H54 (cell line): ENCODE results near the gene GP1BB.

Experiments used
- DNase-seq: peaks from one replicate; pipeline ENCODE4 v3.0.0; 2011; ENCODE audit warnings: low spot score, mixed read lengths; ENCODE audit not compliant: insufficient read length
- FAIRE-seq: peaks from 3 replicates; lab custom pipeline; 2011; peaks lifted over from hg19 to GRCh38; lab: Jason Lieb, UNC
- POLR2A ChIP-seq: IDR thresholded peaks from 2 replicates; pipeline ENCODE4 v1.6.1; 2011; ENCODE audit warnings: low read depth, mild to moderate bottlenecking, low read length

GP1BB gene

DNA sequence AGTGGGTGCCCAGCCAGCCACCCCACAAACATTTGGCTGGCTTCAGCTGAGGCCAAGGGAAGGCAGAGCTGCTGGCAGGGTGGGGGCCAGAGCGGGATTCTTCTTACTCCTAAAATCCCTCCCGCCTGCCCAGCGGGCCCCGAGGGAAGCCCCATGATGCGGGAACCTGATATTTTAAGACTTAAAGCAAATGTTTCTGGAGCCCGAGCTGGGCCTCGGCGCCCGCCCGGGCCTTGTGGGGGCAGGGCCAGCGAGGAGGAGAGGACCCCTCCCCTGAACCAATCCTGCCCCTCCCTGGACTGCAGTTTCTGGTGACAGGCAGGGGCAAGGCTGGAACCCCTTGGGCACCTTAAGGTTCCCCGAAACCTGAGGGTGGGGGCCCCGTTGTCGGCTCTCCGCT is 17.2 kb downstream of the GP1BB start:
- DNase-seq (no peak), FAIRE-seq (no peak)
- TF ChIP-seq POLR2A = no peak

DNA sequence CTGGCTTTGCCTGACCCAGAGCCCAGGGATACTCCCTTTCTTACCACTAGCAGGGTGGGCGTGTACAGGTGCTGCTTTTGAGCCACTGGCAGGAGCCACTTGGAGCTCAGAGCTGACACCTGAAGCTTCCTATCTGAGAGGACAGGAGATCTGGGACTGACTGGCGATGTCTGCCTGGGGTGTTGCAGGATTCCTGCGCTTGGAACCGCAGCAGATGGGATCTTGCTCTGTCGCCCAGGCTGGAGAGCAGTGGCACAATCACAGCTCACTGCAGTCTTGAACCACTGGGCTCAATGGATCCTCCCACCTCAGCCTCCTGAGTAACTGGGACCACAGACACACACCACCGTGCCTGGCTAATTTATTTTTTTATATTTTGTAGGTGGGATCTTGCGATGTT is 17.7 kb downstream of the GP1BB start:
- TF ChIP-seq POLR2A = no peak
- FAIRE-seq (no peak), DNase-seq (no peak)

DNA sequence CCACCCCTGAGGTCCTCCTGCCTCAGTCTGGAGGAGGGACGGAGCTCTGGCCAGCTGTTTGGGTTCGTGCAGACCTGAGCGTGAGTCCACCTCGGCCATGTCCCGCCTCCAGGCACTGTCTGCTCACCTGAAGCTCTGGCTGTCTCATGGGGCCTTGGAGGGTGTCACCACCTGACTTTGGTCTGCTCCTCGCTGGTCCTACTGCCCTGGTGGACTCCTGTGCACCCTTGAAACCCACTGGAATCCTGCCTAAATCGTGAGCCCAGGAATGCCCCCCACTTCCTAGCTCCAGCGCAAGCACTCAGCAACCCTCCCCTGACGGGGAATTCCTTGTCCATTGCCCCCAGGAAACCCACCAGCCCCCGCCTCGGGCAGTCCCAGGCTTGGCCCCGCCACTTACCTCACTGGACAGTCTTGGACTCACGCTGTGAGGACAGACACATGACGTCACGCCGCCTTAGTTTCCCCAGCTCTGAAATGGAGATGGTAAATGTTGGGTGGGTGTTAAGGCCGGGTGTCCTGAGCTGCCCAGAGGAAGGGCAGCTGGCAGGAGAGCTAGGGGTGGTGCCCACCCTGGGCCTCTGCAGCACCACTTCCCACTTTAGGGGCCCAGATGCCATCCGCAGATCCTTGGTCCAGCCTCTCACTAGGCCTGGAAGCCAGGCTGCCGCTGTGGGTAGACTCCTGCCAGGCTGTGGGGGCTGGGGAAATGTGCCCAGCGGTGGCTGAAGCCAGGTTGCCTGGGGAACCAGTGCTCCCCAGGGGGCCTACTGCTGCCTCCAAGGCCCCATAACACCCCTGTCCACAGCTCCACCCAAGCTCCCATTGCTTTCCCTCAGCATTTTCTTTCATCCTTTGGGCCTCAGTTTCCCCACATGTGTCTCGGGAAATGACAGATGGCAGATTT is 19.1 kb downstream of the GP1BB start:
- FAIRE-seq (no peak), DNase-seq (no peak)
- TF ChIP-seq POLR2A = no peak

DNA sequence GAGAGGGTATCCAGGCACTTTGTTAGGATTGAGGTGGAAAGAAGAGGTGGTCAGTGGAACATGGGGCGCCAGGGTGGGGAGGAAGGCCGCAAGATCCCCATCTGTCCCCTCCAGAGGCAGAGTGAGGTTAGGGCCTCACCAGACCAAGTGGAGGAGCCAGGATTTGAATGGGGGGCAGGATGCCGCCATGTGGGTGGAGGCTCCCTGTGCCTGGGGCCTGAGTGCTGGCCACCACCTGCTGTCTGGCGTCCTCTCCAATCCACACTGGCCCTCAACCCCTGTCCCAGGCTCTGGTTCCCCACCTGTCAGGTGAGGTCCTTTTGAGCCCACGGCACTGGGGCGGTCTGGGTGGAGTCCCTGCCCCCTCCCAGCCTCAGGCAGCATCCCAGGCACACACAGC is 19.7 kb downstream of the GP1BB start:
- no peak for TF ChIP-seq POLR2A
- FAIRE-seq (no peak), DNase-seq (no peak)

DNA sequence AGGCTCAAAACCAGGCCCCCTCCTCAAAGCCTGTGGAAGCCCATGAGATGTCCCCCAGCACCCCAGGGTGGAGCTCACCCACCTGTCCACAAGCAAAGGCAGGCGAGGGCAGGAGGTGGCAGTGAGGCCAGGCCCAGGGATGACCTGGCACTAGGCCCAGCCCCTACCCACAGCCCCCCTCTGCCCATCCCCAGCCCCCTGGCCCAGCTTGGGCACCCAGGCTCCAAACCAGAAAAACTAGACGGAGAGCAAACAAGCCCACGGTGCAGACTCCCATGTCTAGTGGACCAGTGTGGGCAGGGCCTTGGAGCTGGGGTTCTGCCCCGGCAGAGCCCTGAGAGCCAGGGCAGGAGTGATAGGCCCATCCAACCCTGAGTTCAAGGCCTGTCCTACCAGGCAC is 20.3 kb downstream of the GP1BB start:
- TF ChIP-seq POLR2A = no peak
- no peak for FAIRE-seq

DNA sequence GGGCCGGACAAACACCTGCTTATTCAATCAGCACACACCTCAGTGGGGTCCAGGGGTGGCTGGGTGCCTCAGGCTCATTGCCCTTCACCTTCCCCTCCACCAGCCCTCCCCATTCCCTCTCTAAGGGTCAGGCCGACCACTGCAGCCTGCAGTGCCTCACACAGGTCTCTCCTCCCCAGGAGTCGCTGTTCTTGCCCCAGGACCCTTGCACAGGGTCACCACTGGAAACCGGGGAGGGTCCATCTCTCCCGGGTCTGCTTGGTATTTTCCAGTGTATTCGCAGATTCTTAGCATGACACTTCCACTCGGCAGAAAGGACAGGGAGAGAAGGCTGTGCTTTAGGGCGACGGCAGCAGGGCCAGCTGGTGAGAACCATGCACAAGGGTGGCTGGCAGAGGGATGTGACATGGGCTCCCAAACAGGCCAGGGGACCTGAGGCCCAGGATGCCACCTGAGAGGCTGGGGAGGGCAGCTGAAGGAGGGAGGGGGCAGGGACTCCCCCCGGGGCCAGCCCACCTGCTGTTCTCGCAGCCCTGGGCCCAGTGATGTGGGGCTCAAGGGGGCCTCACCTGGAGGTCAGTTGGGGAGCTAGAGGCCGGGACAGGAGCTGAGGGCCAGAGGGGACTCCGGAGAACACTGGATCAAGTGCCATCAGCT is 21.1 kb downstream of the GP1BB start:
- no peak for TF ChIP-seq POLR2A
- DNase-seq (no peak), FAIRE-seq (no peak)

More for the DNA sequence above, 20.3 kb downstream of the GP1BB start:
- no peak for DNase-seq

DNA sequence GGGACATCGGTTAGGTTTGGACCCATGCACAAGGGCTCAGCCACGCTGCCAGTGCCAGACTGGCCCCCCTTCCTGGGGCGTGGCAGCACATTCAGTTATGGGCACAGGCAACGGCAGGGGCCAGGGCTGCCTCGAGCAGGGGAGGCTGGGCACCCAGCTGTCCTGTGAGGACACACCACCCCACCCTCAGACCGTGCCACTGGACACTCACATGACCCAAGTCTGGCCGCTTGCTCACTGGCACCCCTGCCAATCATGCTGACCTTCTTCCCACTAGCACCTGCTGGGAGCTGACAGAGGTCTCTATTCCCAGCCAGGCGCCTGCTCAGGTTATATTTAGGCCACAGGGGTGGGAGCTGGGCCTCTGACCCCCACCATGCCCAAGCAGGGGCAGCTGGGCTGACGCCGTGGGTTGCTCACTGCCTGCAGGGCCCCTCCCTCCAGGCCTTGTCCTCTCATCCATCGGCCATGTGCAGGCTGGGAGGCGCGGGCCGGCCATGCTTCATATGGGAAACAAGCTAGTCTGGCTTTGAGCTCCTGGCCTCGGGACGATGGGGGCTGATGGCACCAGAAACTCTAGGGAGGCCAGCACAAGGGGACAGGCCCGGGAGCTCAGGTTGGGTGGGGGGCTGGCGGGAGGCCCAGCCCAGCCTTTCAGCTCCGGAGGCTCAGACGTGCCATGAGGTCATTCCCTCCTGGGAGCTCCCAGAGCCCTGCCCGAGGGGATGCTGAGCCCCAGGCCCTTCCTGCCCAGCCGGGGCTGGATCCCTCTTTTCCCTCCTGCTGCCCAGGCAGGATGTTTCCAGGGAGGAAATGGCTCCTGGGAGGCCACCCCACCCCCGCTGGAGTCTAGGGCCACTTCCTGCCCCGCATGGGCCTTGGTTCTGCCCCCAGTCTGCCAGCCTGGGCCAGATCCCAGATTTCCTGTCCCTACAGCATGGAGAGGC is 22.1 kb downstream of the GP1BB start:
- DNase-seq (no peak), FAIRE-seq (no peak)

DNA sequence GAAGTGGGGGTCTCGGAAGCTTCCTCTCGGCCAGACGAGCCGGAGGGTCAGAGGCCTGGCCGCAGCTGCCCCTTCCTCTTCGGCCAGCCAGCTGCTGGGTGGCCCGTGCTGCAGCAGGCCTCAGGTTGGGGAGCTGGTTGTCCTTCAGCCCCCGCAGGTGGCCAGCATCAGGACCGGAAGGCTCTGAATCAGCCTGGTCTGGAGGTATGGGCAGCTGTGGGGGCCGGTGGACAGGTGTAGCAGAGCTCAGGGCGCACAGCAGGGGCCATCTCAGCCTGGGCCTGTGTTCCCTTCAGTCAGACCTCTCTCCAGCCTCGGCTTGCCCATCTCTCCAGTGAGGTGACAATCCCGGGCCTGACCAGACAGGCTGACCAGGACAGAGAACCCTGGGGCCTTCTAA is 23.4 kb downstream of the GP1BB start:
- no peak for FAIRE-seq
- no peak for DNase-seq
- TF ChIP-seq POLR2A = no peak

More for the DNA sequence above, 22.1 kb downstream of the GP1BB start:
- no peak for TF ChIP-seq POLR2A

DNA sequence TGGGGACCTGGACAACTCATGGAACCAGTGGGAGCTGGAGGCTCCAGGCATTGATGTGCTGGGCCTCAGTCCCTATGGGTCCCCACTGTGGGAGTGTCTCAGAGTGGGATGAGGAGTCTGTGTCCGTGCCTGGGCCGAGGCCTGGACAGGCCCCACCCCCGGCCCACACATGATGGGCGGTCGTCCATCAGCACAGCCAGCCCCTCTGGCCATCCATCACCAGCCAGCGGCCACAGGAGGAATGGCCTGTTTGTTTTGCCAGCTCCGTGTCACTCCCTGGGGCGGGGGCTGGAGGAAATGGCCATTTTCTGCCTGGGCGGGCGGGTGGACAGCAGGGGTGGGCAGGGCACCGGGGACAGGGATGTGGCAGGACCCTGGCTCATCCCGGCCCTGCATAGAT is 24.2 kb downstream of the GP1BB start:
- FAIRE-seq = no peak
- no peak for DNase-seq

DNA sequence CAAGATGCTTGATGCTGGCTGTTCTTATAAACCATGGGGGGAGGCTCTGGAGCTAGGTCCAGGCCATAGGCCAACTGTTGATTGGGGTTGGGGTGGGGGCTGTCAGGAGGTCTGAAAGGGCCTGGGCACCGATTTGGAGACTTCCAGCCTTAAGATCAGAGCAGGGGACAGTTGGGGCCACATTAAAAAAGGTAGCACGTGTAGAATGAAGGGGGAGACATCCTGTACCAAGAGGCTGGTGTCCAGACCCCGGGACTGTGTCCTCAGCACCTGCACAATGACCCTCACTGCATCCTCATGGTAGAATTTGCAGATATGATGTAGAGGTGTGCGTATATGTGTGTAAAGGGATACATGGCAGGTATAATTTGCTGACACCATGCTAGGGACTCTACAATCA is 24.8 kb downstream of the GP1BB start:
- DNase-seq (no peak), FAIRE-seq (no peak)
- TF ChIP-seq POLR2A = no peak

More for the DNA sequence above, 24.2 kb downstream of the GP1BB start:
- TF ChIP-seq POLR2A = no peak

DNA sequence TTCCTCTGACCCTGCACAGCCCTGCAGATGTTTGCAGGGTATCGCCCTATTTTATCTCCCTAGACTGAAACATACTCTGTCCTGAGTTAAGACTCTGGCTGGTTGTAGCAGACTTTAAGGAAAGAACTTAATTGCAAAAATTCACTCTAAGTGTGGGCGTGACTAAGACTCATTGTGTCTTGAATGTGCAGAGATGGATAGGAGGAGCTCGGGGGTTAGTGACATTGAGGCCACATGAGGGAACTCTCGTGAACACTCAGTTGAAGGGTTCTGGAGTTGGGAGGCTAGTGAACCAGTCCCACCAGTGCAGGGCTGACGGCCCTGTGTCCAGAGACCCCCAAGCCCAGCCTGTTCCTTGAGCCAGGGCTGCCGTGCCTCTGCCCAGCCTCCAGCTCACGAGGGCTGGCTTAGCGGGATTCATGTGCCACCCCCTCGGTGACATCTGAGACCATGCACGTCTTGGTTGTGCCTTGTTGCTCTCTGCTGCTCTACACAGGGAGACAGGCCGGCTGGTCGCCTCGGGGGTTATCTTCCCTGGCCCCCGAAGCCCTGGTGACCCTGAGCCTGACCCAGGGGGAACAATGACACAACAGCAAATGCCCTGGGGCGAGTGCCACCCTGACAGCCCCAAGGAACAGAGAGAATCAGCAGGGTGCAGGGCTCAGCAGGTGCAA is 25.8 kb downstream of the GP1BB start:
- DNase-seq = no peak
- no peak for FAIRE-seq
- TF ChIP-seq POLR2A = no peak

DNA sequence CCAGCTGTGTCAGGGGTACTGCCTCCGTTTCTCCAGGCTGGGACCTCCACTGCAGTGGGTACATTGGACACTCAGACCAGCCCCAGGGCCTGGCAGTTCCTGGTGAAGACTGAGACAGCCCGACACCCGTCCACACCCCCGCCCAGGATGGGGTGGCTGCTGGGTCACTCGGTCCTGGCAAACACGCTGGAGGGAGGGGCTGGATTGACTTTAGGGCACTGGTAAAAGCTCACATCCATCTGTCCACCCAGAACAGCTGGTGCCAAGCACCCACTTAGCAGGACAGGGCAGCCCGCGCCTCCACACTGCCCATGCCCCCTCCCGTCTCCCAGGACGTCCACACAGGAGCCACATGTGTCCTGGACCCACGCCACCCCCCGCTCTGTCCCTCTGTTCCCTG is 26.5 kb downstream of the GP1BB start:
- TF ChIP-seq POLR2A = no peak
- FAIRE-seq = no peak
- DNase-seq = no peak
